Measurements from ENCODE around the gene IRAK3.
"Not testable (repeated sequence)": the region's sequence is repeated elsewhere in the genome, so short reads cannot be mapped to it uniquely, and the experiment has no call there.

Gene IRAK3

GRCh38 chr12:66203820-66204219, 14.8 kb downstream of the IRAK3 start:
- no peak for DNase-seq (ENCODE audit: extremely low spot score, insufficient read length, low read depth)
- no peak for FAIRE-seq

GRCh38 chr12:66206141-66206540, 17.1 kb downstream of the IRAK3 start:
- FAIRE-seq: no peak
- no peak for DNase-seq (ENCODE audit: extremely low spot score, insufficient read length, low read depth)

GRCh38 chr12:66210840-66211239, 21.8 kb downstream of the IRAK3 start:
- no peak for DNase-seq (ENCODE audit: extremely low spot score, insufficient read length, low read depth)
- no peak for FAIRE-seq

GRCh38 chr12:66211573-66211972, 22.6 kb downstream of the IRAK3 start:
- DNase-seq (ENCODE audit: extremely low spot score, insufficient read length, low read depth); FAIRE-seq: not testable (repeated sequence)

- FAIRE-seq; DNase-seq (ENCODE audit: extremely low spot score, insufficient read length, low read depth): not testable (repeated sequence)
These were observed 24.0 kb downstream of the IRAK3 start for GRCh38 chr12:66213011-66213410.

GRCh38 chr12:66217342-66217917, 28.4 kb downstream of the IRAK3 start:
- FAIRE-seq: no peak
- DNase-seq (ENCODE audit: extremely low spot score, insufficient read length, low read depth): no peak

- no peak for DNase-seq (ENCODE audit: extremely low spot score, insufficient read length, low read depth)
- no peak for FAIRE-seq
These were observed 39.4 kb downstream of the IRAK3 start for GRCh38 chr12:66228462-66228861.

GRCh38 chr12:66232263-66232662, 43.2 kb downstream of the IRAK3 start:
- no peak for DNase-seq (ENCODE audit: extremely low spot score, insufficient read length, low read depth)
- no peak for FAIRE-seq

- DNase-seq (ENCODE audit: extremely low spot score, insufficient read length, low read depth): peak; percentile 35
- peak; percentile 98 for FAIRE-seq
These were observed 45.2 kb downstream of the IRAK3 start for GRCh38 chr12:66234037-66234693.

- peak; percentile 23 for DNase-seq (ENCODE audit: extremely low spot score, insufficient read length, low read depth)
- not testable (repeated sequence) for FAIRE-seq
These were observed 46.0 kb downstream of the IRAK3 start for GRCh38 chr12:66234773-66235625.

GRCh38 chr12:66235626-66236281, 46.7 kb downstream of the IRAK3 start:
- DNase-seq (ENCODE audit: extremely low spot score, insufficient read length, low read depth): no peak

GRCh38 chr12:66236282-66236675, 47.3 kb downstream of the IRAK3 start:
- not testable (repeated sequence) for FAIRE-seq; DNase-seq (ENCODE audit: extremely low spot score, insufficient read length, low read depth)

More at GRCh38 chr12:66235626-66236281, 46.7 kb downstream of the IRAK3 start:
- no peak for FAIRE-seq

GRCh38 chr12:66236969-66237368, 48.0 kb downstream of the IRAK3 start:
- DNase-seq (ENCODE audit: extremely low spot score, insufficient read length, low read depth): no peak
- no peak for FAIRE-seq

- FAIRE-seq: no peak
- no peak for DNase-seq (ENCODE audit: extremely low spot score, insufficient read length, low read depth)
These were observed 48.6 kb downstream of the IRAK3 start for GRCh38 chr12:66237505-66238175.

GRCh38 chr12:66239295-66239694, 50.3 kb downstream of the IRAK3 start:
- no peak for FAIRE-seq
- no peak for DNase-seq (ENCODE audit: extremely low spot score, insufficient read length, low read depth)

- FAIRE-seq: no peak
- DNase-seq (ENCODE audit: extremely low spot score, insufficient read length, low read depth): no peak
These were observed 51.2 kb downstream of the IRAK3 start for GRCh38 chr12:66240096-66240820.

GRCh38 chr12:66241061-66242043, 52.3 kb downstream of the IRAK3 start:
- FAIRE-seq (no peak), DNase-seq (ENCODE audit: extremely low spot score, insufficient read length, low read depth) (no peak)

GRCh38 chr12:66242311-66242710, 53.3 kb downstream of the IRAK3 start:
- FAIRE-seq (no peak), DNase-seq (ENCODE audit: extremely low spot score, insufficient read length, low read depth) (no peak)
